Measurements from ENCODE around the gene VAV3.

Gene VAV3

DNA sequence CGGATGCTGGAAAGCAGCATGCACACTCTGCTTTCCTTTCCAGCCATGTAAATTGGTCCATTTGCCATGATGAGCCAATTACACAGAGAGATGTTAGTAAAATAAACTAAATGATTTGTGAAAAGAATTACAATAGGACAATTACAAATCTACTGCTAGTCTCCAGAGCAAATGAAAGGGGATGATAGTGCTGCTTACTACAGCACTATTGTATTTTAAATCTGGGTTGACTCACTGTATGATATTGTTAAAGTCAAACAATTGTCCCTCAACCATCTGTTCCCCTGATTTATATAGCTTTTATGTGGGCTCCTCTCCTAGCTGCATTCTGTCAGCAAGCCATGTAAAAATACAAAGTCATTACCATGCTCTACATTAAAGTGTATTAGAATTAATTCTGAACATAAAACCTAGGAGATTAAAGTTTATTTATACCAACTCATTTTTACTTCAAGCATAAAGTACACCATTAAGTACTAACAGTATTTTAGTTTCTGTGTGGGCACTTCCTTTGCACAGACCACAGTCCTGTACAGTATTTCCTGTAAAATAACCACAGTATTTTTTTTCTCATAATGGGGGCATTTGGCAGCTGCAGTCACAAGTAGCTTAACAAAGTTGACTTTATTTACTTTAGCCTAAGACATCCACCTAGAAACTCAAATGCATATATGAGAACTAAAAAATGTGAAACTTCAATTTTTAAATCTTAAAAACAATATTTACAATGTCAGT, 135.8 kb downstream of the VAV3 start:
- no peak for DNase-seq

DNA sequence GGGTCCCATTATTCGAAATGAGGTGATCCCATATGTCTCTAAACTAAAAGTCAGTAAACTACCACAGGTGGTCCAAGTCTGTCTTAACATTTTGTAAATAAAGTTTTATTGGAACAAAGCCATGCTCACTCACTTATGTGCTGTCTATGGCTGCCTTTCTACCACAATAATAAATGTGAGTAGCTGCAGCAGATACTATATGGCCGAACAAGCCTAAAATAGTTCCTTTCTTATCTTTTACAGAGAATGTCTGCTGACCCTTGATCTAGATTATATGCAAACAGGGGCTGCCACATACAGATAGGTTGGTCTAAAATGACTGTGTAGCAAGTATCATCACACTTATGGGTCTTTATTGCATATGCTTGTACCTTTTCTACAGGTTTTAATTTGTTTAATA, 140.0 kb downstream of the VAV3 start:
- DNase-seq, result no peak

DNA sequence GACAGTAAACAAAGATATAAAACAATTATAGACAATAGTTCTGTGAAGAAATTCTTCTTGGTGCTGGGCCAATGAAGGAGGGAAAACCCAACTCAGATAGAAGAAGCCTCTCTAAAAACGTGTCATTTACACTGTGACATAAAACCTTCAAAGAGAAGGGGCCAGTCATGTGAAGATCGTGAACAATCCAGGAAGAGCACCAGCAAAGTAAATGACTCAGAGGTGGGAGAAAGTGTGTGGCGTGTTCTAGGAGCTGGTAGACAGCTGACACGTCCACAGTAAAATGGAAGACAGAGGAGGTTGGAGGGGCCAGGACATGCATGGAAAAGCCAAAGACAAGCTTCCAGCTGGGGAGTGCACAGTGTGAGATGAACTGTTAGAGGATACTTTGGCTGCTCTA, 143.6 kb downstream of the VAV3 start:
- DNase-seq, result no peak

- no peak for DNase-seq
These were observed 144.2 kb downstream of the VAV3 start for GRCh38 chr1:107820801-107821200.

GRCh38 chr1:107817935-107818334, 147.0 kb downstream of the VAV3 start:
- DNase-seq, result no peak

DNA sequence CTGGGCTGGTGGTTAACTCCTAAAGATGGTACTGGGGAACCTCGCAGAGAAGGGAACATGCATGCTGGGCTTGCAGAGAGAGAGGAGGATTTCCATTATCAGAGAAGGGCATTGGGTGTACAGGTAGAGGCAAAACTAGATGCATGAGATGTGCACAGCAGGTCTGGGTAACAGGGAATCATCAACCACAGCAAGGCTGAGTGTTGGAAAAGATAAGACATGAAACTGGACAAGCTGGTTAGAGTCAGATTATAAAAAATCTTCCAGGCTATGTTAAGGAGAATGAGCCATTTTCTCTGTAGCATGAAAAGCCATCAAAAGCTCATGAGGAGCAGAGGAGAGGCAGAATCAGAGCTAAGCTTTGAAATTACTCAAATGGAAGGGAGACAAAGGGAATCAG, 147.8 kb downstream of the VAV3 start:
- DNase-seq, result no peak

GRCh38 chr1:107810291-107810951, 154.6 kb downstream of the VAV3 start:
- no peak for DNase-seq

- DNase-seq, result no peak
These were observed 157.1 kb downstream of the VAV3 start for GRCh38 chr1:107807855-107808254.

DNA sequence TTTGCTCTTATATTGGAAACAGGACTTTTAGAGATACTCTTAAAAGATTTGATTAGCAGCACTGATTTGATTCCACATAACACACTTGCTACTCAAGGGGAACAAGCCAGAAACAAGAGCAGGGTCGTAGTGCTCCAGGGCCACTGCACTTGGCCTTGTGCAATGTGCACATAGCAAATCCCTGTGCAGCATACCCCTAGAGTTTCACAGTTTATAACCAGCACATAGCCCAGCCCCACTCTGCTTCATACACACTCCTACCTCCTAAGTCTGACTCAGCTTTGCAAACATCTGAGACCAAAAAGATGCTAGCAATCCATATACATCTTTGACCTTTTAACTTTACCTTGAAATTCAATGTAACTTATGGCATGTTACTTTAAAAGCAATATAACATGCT, 157.6 kb downstream of the VAV3 start:
- no peak for DNase-seq

GRCh38 chr1:107806902-107807301, 158.1 kb downstream of the VAV3 start:
- DNase-seq, result no peak

- no peak for DNase-seq
These were observed 160.2 kb downstream of the VAV3 start for GRCh38 chr1:107804741-107805140.

GRCh38 chr1:107804134-107804533, 160.8 kb downstream of the VAV3 start:
- DNase-seq, result no peak

GRCh38 chr1:107803579-107803978, 161.4 kb downstream of the VAV3 start:
- DNase-seq, result no peak

DNA sequence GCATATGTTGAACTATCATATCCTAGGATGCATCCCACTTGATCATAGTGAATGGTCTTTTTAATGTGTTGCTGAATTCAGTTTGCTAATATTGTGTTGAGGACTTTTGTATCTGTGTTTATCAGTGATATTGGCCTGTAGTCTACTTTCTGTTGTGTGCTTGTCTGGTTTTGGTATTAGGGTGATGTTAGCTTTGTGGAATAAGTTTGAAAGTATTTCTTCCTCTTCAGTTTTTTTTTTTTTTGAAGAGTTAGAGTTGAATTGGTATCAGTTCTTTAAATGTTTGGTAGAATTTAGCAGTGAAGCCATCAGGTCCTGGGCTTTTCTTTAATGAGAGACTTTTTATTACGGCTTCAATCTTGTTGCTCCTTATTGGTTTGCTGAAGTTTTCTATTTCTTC, 162.3 kb downstream of the VAV3 start:
- no peak for DNase-seq

DNA sequence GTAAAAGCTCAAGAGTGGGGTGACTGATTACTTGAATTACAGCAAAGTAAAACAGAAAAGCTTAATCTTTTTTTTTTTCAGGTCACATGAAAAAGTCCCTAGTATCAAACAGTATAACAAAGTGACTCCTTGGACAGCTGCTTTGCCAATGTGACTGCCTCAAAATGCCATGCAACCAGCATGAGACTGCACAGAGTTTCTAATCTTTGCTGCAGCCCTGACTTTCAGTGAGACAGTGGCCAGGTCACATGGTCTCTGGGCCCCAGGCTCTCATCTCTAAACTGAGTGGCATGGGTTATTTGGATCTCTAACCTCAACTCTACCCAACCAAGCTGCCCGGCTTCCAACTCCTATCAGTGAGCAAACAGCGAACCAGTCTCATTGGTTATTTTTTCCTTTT, 169.0 kb downstream of the VAV3 start:
- DNase-seq, result no peak

- DNase-seq, result no peak
These were observed 169.5 kb downstream of the VAV3 start for GRCh38 chr1:107795441-107795840.

GRCh38 chr1:107794571-107794970, 170.4 kb downstream of the VAV3 start:
- DNase-seq, result no peak

DNA sequence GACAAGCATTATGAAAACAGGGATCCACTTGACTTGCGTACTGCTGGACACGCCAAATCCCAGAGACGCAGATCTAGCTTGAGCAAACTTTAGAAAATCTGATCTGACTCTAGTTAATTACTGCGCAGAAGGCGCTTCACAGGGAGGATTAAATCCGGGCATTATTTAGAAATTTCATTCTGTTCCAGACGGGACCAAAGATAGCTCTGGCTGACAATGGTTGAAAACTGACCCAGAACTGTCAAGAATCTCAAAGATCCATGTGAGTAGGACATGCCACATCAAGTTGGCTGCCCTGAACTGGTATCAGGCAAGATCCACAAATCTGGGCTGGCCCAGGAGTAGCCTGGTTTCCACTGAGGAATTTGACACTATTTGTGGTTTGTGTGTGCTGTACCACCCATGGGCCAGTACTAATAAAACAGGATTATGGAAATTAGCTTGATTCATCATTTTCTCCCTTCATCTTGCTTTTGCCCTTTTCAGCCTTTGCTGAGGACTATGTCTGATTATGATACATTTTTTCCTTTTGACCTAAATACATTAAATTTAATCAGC, 171.0 kb downstream of the VAV3 start:
- no peak for DNase-seq

- no peak for DNase-seq
These were observed 173.6 kb downstream of the VAV3 start for GRCh38 chr1:107791348-107791747.

- DNase-seq, result no peak
These were observed 175.0 kb downstream of the VAV3 start for GRCh38 chr1:107789817-107790524.

- no peak for DNase-seq
These were observed 176.5 kb downstream of the VAV3 start for GRCh38 chr1:107788206-107789202.

- DNase-seq, result no peak
These were observed 177.7 kb downstream of the VAV3 start for GRCh38 chr1:107787299-107787698.
